Left forelimb (tissue), 1 donor: Measurements from ENCODE around the gene TBPL1.
"Not testable (repeated sequence)": the region's sequence is repeated elsewhere in the genome, so short reads cannot be mapped to it uniquely, and the experiment has no call there.

Experiments used
- DNase-seq: peaks from one replicate; pipeline ENCODE4 v3.0.0-alpha.2; 2018; ENCODE audit warnings: low spot score

TBPL1 gene

GRCh38 chr6:133973109-133973971, 20.3 kb downstream of the TBPL1 start:
- no peak for DNase-seq

- DNase-seq, result no peak
Measured at GRCh38 chr6:133977983-133978895, 25.2 kb downstream of the TBPL1 start.

GRCh38 chr6:133978896-133979240, 25.8 kb downstream of the TBPL1 start:
- DNase-seq, result no peak

- DNase-seq, result not testable (repeated sequence)
Measured at GRCh38 chr6:133979269-133979963, 26.4 kb downstream of the TBPL1 start.

- no peak for DNase-seq
Measured at GRCh38 chr6:133980168-133980567, 27.1 kb downstream of the TBPL1 start.

GRCh38 chr6:133983099-133983939, 30.3 kb downstream of the TBPL1 start:
- DNase-seq, result no peak

GRCh38 chr6:133985970-133986369, 32.9 kb downstream of the TBPL1 start:
- DNase-seq, result no peak

GRCh38 chr6:133986942-133987341, 33.9 kb downstream of the TBPL1 start:
- no peak for DNase-seq

GRCh38 chr6:133989525-133989924, 36.5 kb downstream of the TBPL1 start:
- no peak for DNase-seq

GRCh38 chr6:133990321-133990720, 37.3 kb downstream of the TBPL1 start:
- no peak for DNase-seq

- no peak for DNase-seq
Measured at GRCh38 chr6:133991096-133991593, 38.1 kb downstream of the TBPL1 start.

- DNase-seq, result no peak
Measured at GRCh38 chr6:133992992-133993680, 40.1 kb downstream of the TBPL1 start.

GRCh38 chr6:133995296-133995695, 42.3 kb downstream of the TBPL1 start:
- no peak for DNase-seq

GRCh38 chr6:133995758-133996157, 42.7 kb downstream of the TBPL1 start:
- no peak for DNase-seq

GRCh38 chr6:133997267-133997666, 44.2 kb downstream of the TBPL1 start:
- no peak for DNase-seq

- DNase-seq, result no peak
Measured at GRCh38 chr6:133999305-133999704, 46.3 kb downstream of the TBPL1 start.

GRCh38 chr6:134000443-134000842, 47.4 kb downstream of the TBPL1 start:
- DNase-seq, result no peak

- DNase-seq, result no peak
Measured at GRCh38 chr6:134002821-134003220, 49.8 kb downstream of the TBPL1 start.

GRCh38 chr6:134003542-134003951, 50.5 kb downstream of the TBPL1 start:
- no peak for DNase-seq

- DNase-seq, result no peak
Measured at GRCh38 chr6:134004714-134005113, 51.7 kb downstream of the TBPL1 start.

- DNase-seq, result no peak
Measured at GRCh38 chr6:134005800-134006199, 52.8 kb downstream of the TBPL1 start.
